ENCODE results near the gene RAB37. TPM values are rescaled to one million over a fixed set of nuclear protein-coding genes. Genes with fewer than 3 reads are reported as not detected.

The RAB37 gene
- total and polyA plus RNA-seq, 2 of the 13 experiments (the other 11 are each of a cell fraction or from before 2014, with no cell fraction given): 0.91 to 3.7 TPM

GRCh38 chr17:74773414-74773813 lies 36.4 kb downstream of the RAB37 start:
- Histone ChIP-seq H3K27me3 (ENCODE audit: control insufficient read depth in 1 of 2, insufficient read depth in 2 of 2, low read length in 2 of 2) (no peaks in the 10 kb centered on the region; a peak in 1 of 5 replicates), H3K9ac (ENCODE audit: insufficient read depth, low read depth, low read length) (no peak overlapping the region), H3K4me3 (replicated peaks in 1 of 3; ENCODE audit: insufficient read depth in 1 of 3, low read depth in 2 of 3, low read length in 3 of 3) (no peak overlapping the region), H2AFZ (ENCODE audit: low read length) (no peak overlapping the region), H3K36me3 (replicated peaks in 1 of 2; ENCODE audit: control insufficient read depth in 1 of 2, insufficient read depth in 2 of 2, low read length in 2 of 2) (peaks cover 25 to 43% of the 10 kb centered on the region in 2 experiments), H3K27ac (ENCODE audit: extremely low read length, insufficient read depth, low read length) (peak overlapping the region; percentile 52), H3K4me1 (ENCODE audit: insufficient read depth, low read length) (peaks cover 80% of the 10 kb centered on the region), H3K4me2 (ENCODE audit: low read depth, low read length) (no peak overlapping the region), H4K20me1 (ENCODE audit: insufficient read depth, low read length) (peaks cover 20% of the 10 kb centered on the region; the same call in 1 of the 2 replicates), H3K9me3 (ENCODE audit: low read length) (no peaks in the 10 kb centered on the region), H3K79me2 (ENCODE audit: insufficient read depth, low read length) (peaks cover 27% of the 10 kb centered on the region)
- no TSS peak for BruUV-seq (replicated peaks)
- WGBS (ENCODE audit: low lambda C conversion rate): 98% methylated on average over 6 of the region's 6 CpGs
- no peak for ATAC-seq
- in situ Hi-C loops (cut with HindIII; ENCODE audit: extremely low pct_ligation_motif_present, low pct_unique_long_range_greater_than_20kb) (no loop called here), intact Hi-C loops (cut with micrococcal nuclease; ENCODE audit: unreplicated experiment) (no loop called here)
- TF ChIP-seq ZNF713 (CRISPR knock-in tag; IDR thresholded peaks at IDR 0.05) (no peak), ZFP91 (CRISPR knock-in tag; IDR thresholded peaks at IDR 0.05; ENCODE audit: borderline replicate concordance) (0 out of 2 replicates have a peak, but pooled peaks have one; percentile 32), ZNF691 (CRISPR knock-in tag; IDR thresholded peaks at IDR 0.05; ENCODE audit: borderline replicate concordance, low read depth) (0 out of 2 replicates have a peak, but pooled peaks have one; percentile 26), PRDM10 (CRISPR knock-in tag; IDR thresholded peaks at IDR 0.05; ENCODE audit: low read depth) (0 out of 2 replicates have a peak, but pooled peaks have one; percentile 0), ZBTB43 (CRISPR knock-in tag; conservative IDR thresholded peaks at IDR 0.05) (no peak), ZSCAN30 (CRISPR knock-in tag; IDR thresholded peaks at IDR 0.05) (0 out of 2 replicates have a peak, but pooled peaks have one; percentile 41), MIER2 (CRISPR knock-in tag; IDR thresholded peaks at IDR 0.05) (no peak), MBD4 (IDR thresholded peaks at IDR 0.05; ENCODE audit: borderline replicate concordance, low read length) (0 out of 2 replicates have a peak, but pooled peaks have one; percentile 17), FOXP1 (IDR thresholded peaks at IDR 0.05) (no peak), FOXP1 (CRISPR knock-in tag; IDR thresholded peaks at IDR 0.05) (no peak), ZNF740 (CRISPR knock-in tag; IDR thresholded peaks at IDR 0.05) (peak; percentile 75; the same call in 1 of the 2 replicates)
- ChIA-PET CTCF (ENCODE audit: low intra/inter-chr PET ratio, low total read pairs) (interaction anchor here (12.2 kb wide), 1 partner anchor 26 kb away, joined by 219 read pairs; the partner anchor contains the start of gene NHERF1), POLR2A (interaction anchor here (0.9 to 29.3 kb wide), 8 partner anchors 19 to 348 kb away, joined by 3 to 1459 read pairs (median 7); partner anchors contain the start of genes FDXR, NHERF1 and RAB37)
- no peak for FAIRE-seq
- no peak for DNase-seq (ENCODE audit: low spot score)

Data from HepG2 (cell line).